Activated CD4-positive, alpha-beta T cell treated with anti-CD3 and anti-CD28 coated beads, Interleukin-2, amount 50 U/mL, for 48 hours (primary cell): Measurements from ENCODE around the gene SLC26A6.

ENCODE experiments used
- DNase-seq, 2 experiments: peaks; one replicate each; pipeline ENCODE4 v3.0.0-alpha.2; 2020

Gene SLC26A6

GRCh38 chr3:48598323-48599076 lies 36.8 kb downstream of the SLC26A6 start:
- DNase-seq: no peak

GRCh38 chr3:48597408-48597800 lies 37.9 kb downstream of the SLC26A6 start:
- DNase-seq: no peak

GRCh38 chr3:48596676-48597407 lies 38.4 kb downstream of the SLC26A6 start:
- DNase-seq: no peak

GRCh38 chr3:48596157-48596556 lies 39.1 kb downstream of the SLC26A6 start:
- no peak for DNase-seq

GRCh38 chr3:48595526-48596121 lies 39.6 kb downstream of the SLC26A6 start:
- DNase-seq: no peak

- DNase-seq: no peak
Measured at GRCh38 chr3:48595075-48595525, 40.2 kb downstream of the SLC26A6 start, which contains the start of gene COL7A1. Gene COL7A1, minus strand, starts transcription at chr3:48595329. Its CDS starts 170 bp downstream, at chr3:48595159.

GRCh38 chr3:48594417-48595049 lies 40.7 kb downstream of the SLC26A6 start:
- no peak for DNase-seq

- DNase-seq: no peak
Measured at GRCh38 chr3:48593337-48593736, 41.9 kb downstream of the SLC26A6 start.

- DNase-seq: no peak
Measured at GRCh38 chr3:48592519-48593087, 42.7 kb downstream of the SLC26A6 start.

GRCh38 chr3:48591886-48592518 lies 43.3 kb downstream of the SLC26A6 start:
- DNase-seq: no peak

- no peak for DNase-seq
Measured at GRCh38 chr3:48591436-48591835, 43.8 kb downstream of the SLC26A6 start.

- no peak for DNase-seq
Measured at GRCh38 chr3:48588230-48588629, 47.0 kb downstream of the SLC26A6 start.

- DNase-seq: no peak
Measured at GRCh38 chr3:48587686-48588085, 47.6 kb downstream of the SLC26A6 start.

- DNase-seq: no peak
Measured at GRCh38 chr3:48585411-48585810, 49.9 kb downstream of the SLC26A6 start.

- no peak for DNase-seq
Measured at GRCh38 chr3:48584836-48585235, 50.4 kb downstream of the SLC26A6 start.

- DNase-seq: no peak
Measured at GRCh38 chr3:48581621-48582481, 53.4 kb downstream of the SLC26A6 start.

GRCh38 chr3:48576647-48577046 lies 58.6 kb downstream of the SLC26A6 start:
- no peak for DNase-seq
